NCI-H2196 treated with DMSO at 0.1 percent for 48 hours (cell line): Measurements from ENCODE around the gene SMG7.
A peak's percentile ranks its signal among the peaks of the same experiment; 100 is the strongest.

Source experiments
- DNase-seq: peaks from one replicate; lab custom pipeline; 2025; ENCODE audit not compliant: unreplicated experiment; lab: John Stamatoyannopoulos, UW

The SMG7 gene

DNA sequence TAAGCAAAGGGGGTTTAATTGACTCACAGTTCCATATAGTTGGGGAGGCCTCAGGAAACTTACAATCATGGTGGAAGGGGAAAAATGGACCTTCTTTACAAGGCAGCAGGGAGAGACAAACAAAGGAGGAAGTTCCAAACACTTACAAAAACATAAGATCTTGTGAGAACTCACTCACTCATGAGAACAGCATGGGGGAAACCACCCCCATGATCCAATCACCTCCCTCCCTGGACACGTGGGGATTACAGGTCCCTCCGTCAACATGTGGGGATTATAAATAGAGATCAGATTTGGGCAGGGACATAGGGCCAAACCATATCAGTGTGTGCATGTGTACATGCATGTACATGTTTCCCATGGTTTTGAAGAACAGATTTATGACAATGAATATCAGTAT is 5.5 kb upstream of the SMG7 start:
- no peak for DNase-seq

DNA sequence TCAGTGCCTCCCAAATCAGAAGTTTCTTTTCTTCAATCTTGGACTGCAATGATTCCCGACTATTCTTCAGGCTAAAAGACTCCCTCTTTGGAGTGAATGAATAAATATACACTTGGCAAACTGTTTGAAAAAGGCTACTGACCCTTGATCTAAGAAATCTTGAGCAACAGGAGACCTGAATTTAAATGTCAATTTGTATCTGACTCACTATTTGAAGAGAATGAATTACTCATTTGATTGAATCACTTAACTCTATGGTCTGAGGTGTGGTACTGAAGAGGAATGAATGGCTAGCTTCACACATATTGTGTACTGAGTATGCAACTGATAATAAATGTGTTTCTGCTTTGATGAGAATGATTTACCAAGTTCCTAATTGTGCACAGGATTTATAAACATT is 4.6 kb upstream of the SMG7 start:
- DNase-seq = no peak

DNA sequence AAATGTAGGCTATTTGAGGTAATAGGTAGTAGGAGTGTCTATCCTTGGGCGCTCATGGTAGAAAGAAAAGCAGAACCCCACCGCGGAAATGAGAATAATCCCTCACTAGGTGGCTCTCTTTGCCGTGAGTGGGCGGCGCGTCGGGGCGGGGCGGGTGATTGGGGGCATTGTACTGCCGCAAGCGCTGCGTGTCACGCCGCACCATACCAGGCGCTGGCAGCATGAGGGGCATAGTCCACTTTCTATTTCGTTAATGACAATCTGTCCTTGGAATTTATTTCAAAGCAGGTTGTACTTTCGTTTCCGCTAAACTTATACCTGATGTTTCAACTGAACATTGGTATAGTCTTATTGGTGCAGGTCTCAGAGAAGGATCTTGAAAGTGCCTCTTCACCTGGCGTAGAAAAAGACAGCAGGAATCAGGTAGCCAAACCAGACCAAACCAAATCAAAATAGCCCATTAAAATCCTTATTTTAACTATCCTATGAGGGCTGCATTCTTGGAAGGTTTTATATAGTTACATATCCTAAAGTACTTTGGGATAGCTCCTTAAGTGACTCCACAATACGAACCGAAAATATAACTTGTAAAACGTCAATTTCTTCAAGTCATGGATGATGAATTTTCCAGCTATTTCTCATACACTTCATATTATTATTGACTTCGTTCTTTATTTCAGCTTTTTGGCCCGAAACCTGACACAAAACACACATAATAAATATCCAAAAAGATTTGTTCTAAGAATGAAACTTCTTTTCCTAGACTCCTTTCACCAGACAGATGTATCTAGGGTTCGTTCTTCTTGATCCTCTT is 1.9 kb upstream of the SMG7 start:
- DNase-seq = peak; percentile 66

DNA sequence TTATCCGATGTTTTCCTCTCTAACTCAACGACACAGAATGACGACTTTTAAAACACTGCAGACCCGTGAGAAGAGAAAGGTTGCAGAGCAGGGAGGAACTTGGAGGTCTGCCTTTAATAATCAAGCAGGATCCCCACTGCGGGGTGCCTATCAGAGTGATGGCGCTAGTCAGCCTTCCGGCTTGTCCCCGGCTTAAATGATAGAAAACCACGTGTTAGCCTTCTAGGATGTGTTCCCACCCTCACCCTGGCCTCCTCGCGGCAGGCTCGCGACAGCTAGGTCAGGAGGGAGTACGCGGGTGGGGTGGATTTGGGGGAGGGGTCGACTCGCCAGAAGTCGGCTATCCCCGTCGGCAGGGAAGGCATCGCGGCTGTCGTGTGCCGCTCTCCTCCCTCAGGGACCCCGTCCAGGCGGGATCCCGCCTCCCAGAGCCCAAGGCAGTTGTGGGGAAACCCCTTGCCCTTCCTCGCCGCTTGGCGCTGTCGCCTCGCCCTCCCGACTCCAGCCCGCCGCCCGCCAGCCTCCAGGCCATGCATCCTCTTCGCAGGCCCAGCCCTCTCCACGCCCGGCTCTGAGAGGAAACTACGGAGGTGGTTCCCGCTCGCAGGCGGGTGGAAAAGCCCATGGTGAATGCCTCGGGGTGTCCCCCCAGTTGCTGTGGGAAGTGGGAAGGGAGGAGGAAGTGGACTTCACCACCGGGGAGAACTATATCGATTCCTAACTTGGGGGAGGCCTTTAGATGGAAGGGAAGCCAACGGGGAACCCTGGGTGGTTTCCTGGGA is 1.1 kb upstream of the SMG7 start:
- DNase-seq = peak; percentile 75

DNA sequence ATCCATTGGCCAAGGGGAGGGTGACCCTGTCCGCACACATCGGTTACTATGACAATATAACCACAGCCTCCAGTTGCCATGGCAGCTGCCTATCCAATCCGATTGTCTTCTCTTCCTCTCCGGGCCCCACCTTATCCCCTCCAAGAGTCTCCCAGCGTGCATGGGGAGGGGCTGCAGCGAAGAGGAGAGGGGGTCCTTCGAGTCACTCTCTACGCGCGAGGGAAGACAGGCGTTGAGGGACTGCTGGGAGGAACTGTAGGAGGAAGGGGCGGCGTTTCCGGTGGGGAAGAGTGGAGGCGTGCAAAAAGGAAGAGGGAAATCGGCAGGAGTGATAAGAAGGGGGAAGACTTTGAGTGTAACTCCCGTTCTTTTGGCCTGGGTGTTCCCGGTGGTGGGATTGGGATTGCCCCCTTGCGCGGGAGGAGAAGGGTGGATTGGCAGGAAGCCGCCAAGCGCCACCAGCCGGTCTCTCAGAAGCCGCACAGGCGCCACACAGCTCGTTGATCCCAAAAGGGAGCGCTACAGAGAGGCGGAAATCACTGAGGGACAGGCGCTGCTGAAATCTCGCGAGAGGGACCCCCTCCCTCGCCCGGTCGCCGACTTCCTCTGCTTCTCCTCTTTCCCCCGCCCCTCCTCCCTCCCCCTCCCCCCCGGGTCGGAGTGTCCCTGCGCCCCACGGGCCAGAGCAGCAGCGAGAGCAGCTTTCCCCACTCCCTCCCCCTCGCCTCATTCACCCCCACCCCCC is 384 bp upstream of the SMG7 start:
- DNase-seq = peak; percentile 97

DNA sequence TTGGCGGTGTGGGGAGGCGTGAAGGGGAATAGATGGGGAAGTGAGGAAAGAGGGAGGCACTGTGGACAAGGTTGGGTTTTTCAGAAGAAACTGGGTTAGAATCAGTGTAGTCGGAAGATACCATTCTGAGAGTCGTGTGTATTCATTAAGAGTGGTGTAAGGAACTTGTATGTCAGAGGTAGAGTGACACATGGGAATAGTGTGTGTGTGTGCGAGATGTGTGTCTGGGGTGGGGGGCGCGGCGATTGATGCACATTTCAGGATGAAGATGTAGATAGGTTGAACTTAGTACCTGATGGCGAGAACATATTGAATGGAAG is 878 bp downstream of the SMG7 start:
- DNase-seq = no peak

DNA sequence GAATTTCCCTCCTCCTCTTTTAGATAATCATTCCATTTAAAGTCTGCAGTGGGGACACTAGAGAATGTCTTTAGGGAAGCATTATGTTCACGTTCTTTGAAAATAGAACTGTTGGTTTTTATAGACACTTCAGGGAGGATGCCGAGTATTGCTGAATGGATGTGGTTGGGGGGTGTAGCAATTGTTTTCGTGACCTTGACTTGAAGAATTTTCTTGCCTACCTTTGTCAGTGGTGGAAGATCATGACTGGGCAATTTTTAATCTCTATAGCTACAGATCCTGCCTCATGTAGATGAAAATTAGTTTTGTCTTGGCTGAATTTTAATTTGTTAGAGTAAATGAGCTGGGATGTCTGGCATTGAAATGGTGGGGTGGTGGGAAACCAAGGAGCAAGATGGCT is 3.8 kb downstream of the SMG7 start:
- DNase-seq = no peak

DNA sequence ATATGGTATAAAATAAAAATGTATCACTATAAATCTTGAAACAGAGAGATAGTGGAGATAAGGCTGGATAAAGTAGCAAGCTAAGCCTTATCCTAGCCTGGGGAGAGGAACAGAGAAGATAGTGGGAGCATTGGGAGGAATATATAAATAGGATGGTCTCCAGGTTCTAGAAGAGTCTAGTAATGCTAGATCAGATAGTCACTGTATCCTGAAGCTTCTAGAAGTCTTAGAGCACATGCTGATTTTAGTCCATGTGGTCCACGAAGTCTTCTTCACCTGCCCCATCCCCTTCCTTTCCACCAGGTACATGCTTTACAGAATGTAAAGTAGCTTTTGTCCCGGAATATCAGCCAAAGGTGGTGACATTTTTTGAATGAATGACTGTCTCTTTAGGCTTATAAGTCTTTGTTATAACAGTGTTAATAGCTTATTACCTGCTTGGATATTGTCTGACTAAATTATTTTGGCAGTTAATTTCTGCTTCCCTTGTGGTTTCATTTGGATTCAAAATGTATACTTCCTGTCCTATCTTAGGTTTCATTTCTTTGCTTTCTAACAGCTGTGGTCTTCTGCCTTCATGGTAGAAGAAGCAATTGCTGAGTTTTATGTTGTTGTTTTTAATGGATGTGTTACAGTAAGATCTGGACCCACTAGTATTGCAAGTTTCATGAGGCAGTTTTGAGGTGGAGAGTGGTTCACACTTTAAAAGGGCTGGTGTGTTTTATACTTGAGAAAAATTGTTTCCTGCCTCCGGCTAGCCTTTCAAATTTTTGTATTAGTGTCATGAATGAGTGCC is 5.9 kb downstream of the SMG7 start:
- DNase-seq = no peak

DNA sequence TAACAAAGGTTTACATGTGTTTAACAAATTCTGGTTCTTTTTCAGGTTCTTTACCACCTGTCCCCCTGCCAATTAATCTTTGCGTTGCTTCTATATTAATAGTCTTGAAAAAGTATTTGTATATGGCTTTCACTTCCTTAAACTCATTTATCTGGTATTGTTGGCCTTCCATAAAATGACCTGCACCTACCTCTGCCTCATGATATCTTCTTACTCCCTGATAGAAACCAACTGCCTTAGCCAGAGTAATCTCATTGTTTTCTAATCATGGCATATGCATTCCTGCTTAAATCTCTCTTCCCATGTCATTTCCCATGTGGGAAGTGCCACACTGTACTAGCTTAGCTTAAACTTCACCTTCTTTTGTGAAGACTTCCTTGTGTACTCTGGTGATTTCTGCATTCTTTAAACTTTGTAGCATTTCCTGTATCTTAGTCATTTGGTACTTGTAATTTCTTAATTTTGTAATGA is 8.7 kb downstream of the SMG7 start:
- DNase-seq = no peak

DNA sequence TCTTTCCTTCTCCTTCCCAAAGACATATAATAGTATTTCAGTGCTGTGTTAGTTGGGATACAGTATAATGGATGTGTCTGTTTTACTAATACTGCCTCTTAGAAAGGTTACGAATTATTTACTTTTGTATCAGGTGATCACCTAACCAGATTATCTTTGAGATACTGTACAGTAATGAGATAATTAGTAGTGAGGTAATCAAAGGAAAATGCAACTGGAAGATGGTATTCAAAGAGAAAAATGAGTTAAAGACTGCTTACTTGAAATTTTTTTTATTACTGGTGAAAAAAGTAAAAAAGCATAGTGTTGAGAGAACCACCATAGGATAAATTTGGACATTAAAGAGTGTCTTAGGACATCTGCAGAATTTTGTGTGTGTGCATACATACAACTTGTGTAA is 10.9 kb downstream of the SMG7 start:
- DNase-seq = no peak

DNA sequence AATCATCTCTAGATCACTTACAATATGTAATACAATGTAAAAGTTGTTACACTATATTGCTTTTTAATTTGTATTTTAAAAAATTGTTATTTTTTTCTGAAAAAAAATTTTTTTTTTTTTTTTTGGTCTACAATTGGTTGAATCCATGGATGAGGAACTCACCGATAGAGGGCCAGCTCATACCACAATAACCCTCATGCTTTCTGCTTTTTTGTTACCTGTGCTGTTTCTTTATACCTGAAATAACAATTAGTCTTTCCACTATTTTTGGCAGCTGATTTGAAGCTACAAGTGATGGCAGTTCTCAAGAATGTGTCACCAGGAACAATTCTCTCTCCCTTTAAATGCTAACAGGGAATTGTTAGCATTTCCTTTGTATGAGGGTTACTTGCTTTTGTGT is 12.0 kb downstream of the SMG7 start:
- no peak for DNase-seq

DNA sequence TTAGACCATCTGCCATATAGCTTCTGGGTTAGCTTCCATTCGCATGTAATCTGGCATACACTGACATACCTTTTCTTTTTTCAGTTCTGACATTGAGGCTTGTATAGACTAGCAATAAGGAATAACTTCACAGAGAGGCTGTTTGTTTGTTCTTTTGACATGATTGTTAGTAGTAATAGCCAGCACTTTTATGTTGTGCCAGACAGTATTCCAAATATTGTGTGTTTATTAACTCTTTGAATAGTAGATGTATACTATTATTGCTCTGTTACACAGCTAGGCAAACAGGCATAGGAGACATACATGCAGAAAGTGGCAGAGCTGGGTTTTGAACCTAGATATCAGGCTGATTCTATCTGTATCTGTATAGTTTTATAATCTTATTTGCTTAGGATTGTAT is 12.6 kb downstream of the SMG7 start:
- DNase-seq = no peak

DNA sequence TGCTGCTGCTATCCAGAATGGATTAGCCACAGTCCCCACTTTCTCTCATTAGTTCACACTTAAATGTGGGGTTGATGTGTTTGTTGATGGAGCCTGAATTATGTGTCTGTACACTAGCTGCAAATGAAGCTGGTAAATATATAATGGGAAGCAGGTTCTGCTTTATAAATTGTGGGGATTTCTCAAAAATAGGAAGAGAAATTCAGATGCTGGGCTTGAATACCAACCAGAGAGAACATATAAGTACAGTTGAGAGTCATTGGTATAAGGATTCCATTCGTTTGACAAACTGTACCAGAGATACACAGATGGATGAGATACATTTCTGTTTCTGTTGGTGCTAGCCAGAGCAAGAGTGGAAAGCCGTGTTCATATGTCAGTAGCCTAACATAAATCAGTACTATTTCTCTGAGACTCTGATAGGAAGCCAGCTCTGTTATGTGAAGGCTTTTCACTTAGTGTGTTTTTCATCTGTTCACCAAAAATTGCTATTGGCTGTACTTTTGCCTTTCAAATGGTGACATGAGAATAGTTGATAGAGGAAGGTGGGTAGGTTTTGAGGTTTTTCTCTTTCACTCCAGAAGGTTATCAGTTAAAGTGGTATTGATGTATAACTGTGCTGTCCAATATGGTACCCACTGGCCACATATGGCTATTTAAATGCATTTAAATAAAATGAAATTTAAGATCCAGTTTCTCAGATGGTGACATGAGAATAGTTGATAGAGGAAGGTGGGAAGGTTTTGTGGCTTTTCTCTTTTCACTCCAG is 15.6 kb downstream of the SMG7 start:
- DNase-seq = no peak

DNA sequence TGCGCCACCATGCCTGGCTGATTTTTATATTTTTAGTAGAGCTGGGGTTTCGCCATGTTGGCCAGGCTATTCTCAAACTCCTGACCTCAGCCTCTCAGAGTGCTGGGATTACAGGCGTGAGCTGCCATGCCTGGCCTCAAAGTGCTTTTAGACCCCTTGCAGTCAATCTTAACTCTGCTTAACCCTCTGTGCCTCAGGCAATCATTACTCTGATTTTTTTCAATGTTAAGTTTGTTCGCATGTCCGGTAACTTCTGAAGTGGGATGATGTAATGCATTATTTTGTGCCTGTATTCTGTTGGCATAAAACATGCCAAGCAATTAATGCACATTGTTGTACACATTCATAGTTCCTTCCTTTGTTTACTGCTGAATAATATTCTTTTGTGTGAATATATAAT is 18.6 kb downstream of the SMG7 start:
- DNase-seq = no peak

DNA sequence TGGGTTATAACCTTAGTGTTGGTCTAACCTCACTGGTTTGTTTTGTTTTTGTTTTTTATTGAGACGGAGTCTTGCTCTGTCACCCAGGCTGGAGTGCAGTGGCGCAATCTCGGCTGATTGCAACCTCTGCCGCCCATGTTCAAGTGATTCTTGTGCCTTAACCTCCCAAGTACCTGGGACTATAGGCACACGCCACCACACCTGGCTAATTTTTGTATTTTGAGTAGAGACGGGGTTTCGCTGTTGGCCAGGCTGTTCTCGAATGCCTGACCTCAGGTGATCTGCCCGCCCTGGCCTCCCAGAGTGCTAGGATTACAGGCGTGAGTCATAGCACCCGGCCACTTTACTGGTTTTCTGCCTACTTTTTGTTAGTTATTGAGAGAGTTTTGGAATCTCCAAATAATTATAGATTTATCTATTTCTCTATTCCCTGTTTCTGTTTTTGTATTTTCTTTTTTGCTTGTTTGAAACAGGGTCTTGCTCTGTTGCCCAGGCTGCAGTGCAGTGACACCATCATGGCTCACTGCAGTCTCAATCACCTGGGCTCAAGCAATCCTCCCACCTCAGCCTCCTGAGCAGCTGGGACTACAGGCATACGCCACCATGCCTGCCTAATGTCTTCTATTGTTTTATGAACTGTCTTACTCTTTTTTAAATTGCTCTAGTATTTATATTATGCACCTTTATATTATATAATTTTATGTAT is 21.4 kb downstream of the SMG7 start:
- DNase-seq = no peak

DNA sequence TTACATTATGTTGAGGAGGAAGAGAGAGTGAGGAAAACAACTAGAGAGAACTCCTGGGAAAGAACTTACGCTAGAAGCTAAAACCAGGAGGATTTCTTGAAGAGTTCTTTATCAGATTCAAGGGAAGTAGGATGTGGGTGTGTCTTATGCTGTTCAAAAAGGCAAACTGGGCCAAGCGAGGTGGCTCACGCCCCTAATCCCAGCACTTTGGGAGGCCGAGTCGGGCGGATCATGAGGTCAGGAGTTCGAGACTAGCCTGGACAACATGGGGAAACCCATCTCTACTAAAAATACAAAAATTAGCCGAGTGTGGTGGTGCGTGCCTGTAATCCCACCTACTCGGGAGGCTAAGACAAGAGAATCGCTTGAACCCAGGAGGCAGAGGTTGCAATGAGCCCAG is 23.1 kb downstream of the SMG7 start:
- no peak for DNase-seq

DNA sequence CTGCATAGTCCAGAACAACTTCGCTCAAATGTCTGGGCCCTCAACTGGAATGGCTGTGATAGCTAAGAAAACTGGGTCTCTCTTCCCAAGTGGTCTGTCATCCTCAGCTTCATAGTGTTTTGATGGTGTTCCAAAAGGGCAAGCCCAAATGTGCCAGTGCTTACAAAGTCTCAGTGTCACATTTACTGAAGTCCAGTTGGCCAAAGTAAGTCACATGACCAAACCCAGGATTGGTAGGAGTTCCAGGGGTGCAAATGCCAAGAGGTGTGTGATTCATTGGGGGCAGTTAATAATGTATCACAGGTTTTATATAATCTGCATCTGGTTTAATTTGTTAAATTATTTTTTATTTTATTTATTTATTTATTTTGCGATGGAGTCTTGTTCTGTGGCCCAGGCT is 24.9 kb downstream of the SMG7 start:
- DNase-seq = no peak

DNA sequence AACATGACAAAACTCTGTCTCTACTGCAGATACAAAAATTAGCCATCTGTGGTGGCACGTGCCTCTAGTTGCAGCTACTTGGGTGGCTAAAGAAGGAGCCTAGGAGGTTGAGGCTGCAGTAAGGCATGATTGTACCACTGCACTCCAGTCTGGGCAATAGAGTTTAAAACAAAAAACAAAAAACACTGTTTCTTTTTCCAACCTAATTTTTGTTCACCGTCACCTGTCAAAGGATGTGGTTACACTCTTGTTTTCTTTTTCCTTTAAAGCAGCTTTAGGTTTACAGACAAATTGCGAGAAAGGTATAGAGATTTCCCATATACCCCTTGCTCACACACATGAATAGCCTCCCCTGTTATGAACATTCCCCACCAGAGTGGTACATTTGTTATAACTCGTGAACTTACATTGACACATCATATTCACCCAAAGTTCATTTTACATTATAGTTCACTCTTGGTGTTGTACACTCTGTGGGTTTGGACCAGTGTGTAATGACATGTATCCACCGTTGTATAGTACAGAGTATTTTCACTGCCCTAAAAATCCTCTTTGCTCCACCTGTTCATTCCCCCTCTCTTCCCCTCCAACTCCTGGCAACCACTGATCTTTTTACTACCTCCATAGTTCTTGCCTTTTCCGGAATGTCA is 26.2 kb downstream of the SMG7 start:
- DNase-seq = no peak

DNA sequence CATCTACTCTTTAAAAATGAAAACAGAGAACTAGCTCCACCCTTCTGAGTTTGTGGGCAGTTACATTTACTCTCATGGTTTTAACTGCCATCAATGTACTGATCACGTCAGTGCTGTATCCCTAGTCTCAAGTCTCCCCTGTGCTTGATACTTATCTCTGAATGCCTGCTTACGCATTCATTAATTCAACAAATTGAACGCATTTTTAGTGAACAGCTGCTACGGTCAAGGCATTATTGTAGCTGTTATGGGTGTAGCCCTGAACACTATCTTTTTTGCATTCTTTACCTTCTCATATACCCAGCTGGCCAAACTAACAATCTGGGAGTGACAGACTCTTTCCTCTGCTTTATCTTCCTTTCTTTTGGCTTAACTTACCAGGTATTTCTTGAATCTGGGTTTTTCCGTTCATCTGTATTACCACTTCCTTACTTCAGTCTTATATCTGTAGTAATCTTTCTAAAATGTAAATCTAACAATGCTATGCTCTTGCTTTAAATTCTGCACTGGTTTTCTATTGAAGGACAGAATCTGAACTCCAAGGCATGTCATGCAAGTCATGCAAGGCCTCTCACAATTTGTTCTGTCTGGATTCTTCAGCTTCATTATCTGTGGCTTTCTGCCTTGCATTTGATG is 33.3 kb downstream of the SMG7 start:
- no peak for DNase-seq
